ENCODE results near the gene ENAH. TPM values are rescaled to one million over a fixed set of nuclear protein-coding genes. Genes with fewer than 3 reads are reported as not detected.

Gene ENAH
- total RNA-seq, 1 donor from 2014 or later: 80.8 TPM

GRCh38 chr1:225580238-225581099 lies 72.5 kb downstream of the ENAH start:
- DNase-seq (ENCODE audit: low spot score) (no peak), ATAC-seq (peak; percentile 51)
- intact Hi-C loops (cut with DNase I): no loop called here

GRCh38 chr1:225578251-225578977 lies 74.5 kb downstream of the ENAH start:
- intact Hi-C loops (cut with DNase I): no loop called here
- DNase-seq (ENCODE audit: low spot score): no peak
- no peak for ATAC-seq

GRCh38 chr1:225577241-225577640 lies 75.7 kb downstream of the ENAH start:
- ATAC-seq (no peak), DNase-seq (ENCODE audit: low spot score) (no peak)
- intact Hi-C loops (cut with DNase I): no loop called here

- ATAC-seq: no peak
- intact Hi-C loops (cut with DNase I): no loop called here
- no peak for DNase-seq (ENCODE audit: low spot score)
Measured at GRCh38 chr1:225573216-225573615, 79.7 kb downstream of the ENAH start.

- intact Hi-C loops (cut with DNase I): no loop called here
- ATAC-seq (no peak), DNase-seq (ENCODE audit: low spot score) (no peak)
Measured at GRCh38 chr1:225572422-225572821, 80.5 kb downstream of the ENAH start.

GRCh38 chr1:225567789-225568188 lies 85.1 kb downstream of the ENAH start:
- intact Hi-C loops (cut with DNase I): no loop called here
- no peak for ATAC-seq
- no peak for DNase-seq (ENCODE audit: low spot score)

GRCh38 chr1:225565847-225566246 lies 87.1 kb downstream of the ENAH start:
- DNase-seq (ENCODE audit: low spot score) (no peak), ATAC-seq (peak; percentile 97)
- intact Hi-C loops (cut with DNase I): no loop called here

- intact Hi-C loops (cut with DNase I): no loop called here
- DNase-seq (ENCODE audit: low spot score): no peak
Measured at GRCh38 chr1:225561675-225562074, 91.2 kb downstream of the ENAH start.

GRCh38 chr1:225559902-225560301 lies 93.0 kb downstream of the ENAH start:
- intact Hi-C loops (cut with DNase I): no loop called here
- DNase-seq (ENCODE audit: low spot score) (no peak), ATAC-seq (no peak)

More at GRCh38 chr1:225561675-225562074, 91.2 kb downstream of the ENAH start:
- no peak for ATAC-seq

GRCh38 chr1:225559326-225559725 lies 93.6 kb downstream of the ENAH start:
- DNase-seq (ENCODE audit: low spot score) (no peak), ATAC-seq (no peak)
- intact Hi-C loops (cut with DNase I): no loop called here

GRCh38 chr1:225556694-225557093 lies 96.2 kb downstream of the ENAH start:
- ATAC-seq: no peak
- intact Hi-C loops (cut with DNase I): no loop called here

GRCh38 chr1:225555821-225556220 lies 97.1 kb downstream of the ENAH start:
- intact Hi-C loops (cut with DNase I): no loop called here
- no peak for ATAC-seq
- DNase-seq (ENCODE audit: low spot score): no peak

More at GRCh38 chr1:225556694-225557093, 96.2 kb downstream of the ENAH start:
- no peak for DNase-seq (ENCODE audit: low spot score)

GRCh38 chr1:225554216-225554812 lies 98.6 kb downstream of the ENAH start:
- DNase-seq (ENCODE audit: low spot score) (no peak), ATAC-seq (peak; percentile 62)
- intact Hi-C loops (cut with DNase I): no loop called here

- ATAC-seq (no peak), DNase-seq (ENCODE audit: low spot score) (no peak)
- intact Hi-C loops (cut with DNase I): no loop called here
Measured at GRCh38 chr1:225549821-225550220, 103.1 kb downstream of the ENAH start.

- ATAC-seq (no peak), DNase-seq (ENCODE audit: low spot score) (no peak)
- intact Hi-C loops (cut with DNase I): no loop called here
Measured at GRCh38 chr1:225548140-225548857, 104.6 kb downstream of the ENAH start.

- DNase-seq (ENCODE audit: low spot score): no peak
- no peak for ATAC-seq
- intact Hi-C loops (cut with DNase I): no loop called here
Measured at GRCh38 chr1:225545649-225546048, 107.3 kb downstream of the ENAH start.

- intact Hi-C loops (cut with DNase I): no loop called here
- ATAC-seq (no peak), DNase-seq (ENCODE audit: low spot score) (no peak)
Measured at GRCh38 chr1:225544924-225545323, 108.0 kb downstream of the ENAH start.

GRCh38 chr1:225544263-225544662 lies 108.7 kb downstream of the ENAH start:
- DNase-seq (ENCODE audit: low spot score) (no peak), ATAC-seq (no peak)
- intact Hi-C loops (cut with DNase I): no loop called here

GRCh38 chr1:225543350-225543749 lies 109.6 kb downstream of the ENAH start:
- intact Hi-C loops (cut with DNase I): no loop called here
- no peak for DNase-seq (ENCODE audit: low spot score)
- no peak for ATAC-seq
